HL-60 (cell line): ENCODE measurements around the gene PHF5A.

Experiments used
- DNase-seq, 2 experiments: peaks; one replicate each; pipeline ENCODE4 v3.0.0-alpha.2; 2010 to 2020; ENCODE audit warnings: low read depth in 1 of 2, low spot score in 1 of 2
- H3K27ac ChIP-seq: fragments of 250-450 bp; sonication (Bioruptor Pico); replicated peaks from 2 replicates; pipeline ENCODE4 v1.5.1; 2020; ENCODE audit warnings: mild to moderate bottlenecking, moderate library complexity
- H3K27me3 ChIP-seq: fragments of 250-450 bp; sonication (Bioruptor Pico); 2 replicates; pipeline ENCODE4 v1.5.1; 2021; ENCODE audit warnings: mild to moderate bottlenecking, moderate library complexity; ENCODE audit not compliant: insufficient read depth, poor library complexity, severe bottlenecking
- H3K4me3 ChIP-seq: replicated peaks from 2 replicates; pipeline ENCODE4 v1.5.1; 2011; ENCODE audit warnings: mild to moderate bottlenecking, control low read depth, low read length; ENCODE audit not compliant: insufficient read depth
- CTCF ChIP-seq: IDR thresholded peaks from one replicate; pipeline ENCODE4 v1.5.1; 2011; ENCODE audit warnings: low read length, control low read depth, inconsistent platforms; ENCODE audit not compliant: insufficient read depth
- GABPA ChIP-seq: IDR thresholded peaks from 2 replicates; pipeline ENCODE4 v1.6.1; 2012; ENCODE audit warnings: low read depth
- POLR2AphosphoS5 ChIP-seq: IDR thresholded peaks from 2 replicates; pipeline ENCODE4 v1.6.1; 2012; ENCODE audit warnings: low read depth
- REST ChIP-seq: IDR thresholded peaks from 2 replicates; pipeline ENCODE4 v1.6.1; 2012; ENCODE audit warnings: low read depth; ENCODE audit not compliant: insufficient replicate concordance
- SPI1 ChIP-seq: IDR thresholded peaks from 2 replicates; pipeline ENCODE4 v1.6.1; 2012; ENCODE audit warnings: low read depth, mild to moderate bottlenecking, borderline replicate concordance

PHF5A gene

GRCh38 chr22:41417622-41418390 is 50.7 kb downstream of the PHF5A start:
- no peak overlapping the region for H3K4me3 ChIP-seq
- TF ChIP-seq SPI1 (no peak), REST (no peak), POLR2AphosphoS5 (no peak), GABPA (no peak), CTCF (no peak)
- no peaks in the 10 kb centered on the region for H3K27me3 ChIP-seq
- no peak for DNase-seq
- H3K27ac ChIP-seq: no peak overlapping the region

GRCh38 chr22:41415554-41415953 is 52.9 kb downstream of the PHF5A start:
- Histone ChIP-seq H3K27ac (no peak overlapping the region), H3K27me3 (no peaks in the 10 kb centered on the region), H3K4me3 (no peak overlapping the region)
- TF ChIP-seq CTCF (no peak), REST (no peak), SPI1 (no peak)
- no peak for DNase-seq

GRCh38 chr22:41411021-41411851 is 57.3 kb downstream of the PHF5A start:
- TF ChIP-seq SPI1 (no peak), POLR2AphosphoS5 (no peak), GABPA (no peak)
- Histone ChIP-seq H3K27me3 (no peaks in the 10 kb centered on the region), H3K27ac (no peak overlapping the region), H3K4me3 (no peak overlapping the region)
- DNase-seq: no peak

- TF ChIP-seq REST: no peak
- TF ChIP-seq SPI1: no peak
- TF ChIP-seq GABPA: no peak
- TF ChIP-seq POLR2AphosphoS5: no peak
- no peak for TF ChIP-seq CTCF
- no peak for DNase-seq
- H3K27ac ChIP-seq: no peak overlapping the region
These were observed 58.2 kb downstream of the PHF5A start for GRCh38 chr22:41410311-41410751.

More at GRCh38 chr22:41410311-41410751, 58.2 kb downstream of the PHF5A start:
- Histone ChIP-seq H3K4me3 (no peak overlapping the region), H3K27me3 (no peaks in the 10 kb centered on the region)
